Hematopoietic multipotent progenitor cell treated with erythropoietin and hydrocortisone succinate and interleukin-3 and kit ligand, for 6 days (in vitro differentiated cells): Measurements from ENCODE around the gene GSTM5.
A peak's percentile ranks its signal among the peaks of the same experiment; 100 is the strongest.
"Not testable (repeated sequence)": the region's sequence is repeated elsewhere in the genome, so short reads cannot be mapped to it uniquely, and the experiment has no call there.

ENCODE experiments used
- DNase-seq: peaks from one replicate; pipeline ENCODE4 v3.0.0-alpha.2; 2015

Gene GSTM5

DNA sequence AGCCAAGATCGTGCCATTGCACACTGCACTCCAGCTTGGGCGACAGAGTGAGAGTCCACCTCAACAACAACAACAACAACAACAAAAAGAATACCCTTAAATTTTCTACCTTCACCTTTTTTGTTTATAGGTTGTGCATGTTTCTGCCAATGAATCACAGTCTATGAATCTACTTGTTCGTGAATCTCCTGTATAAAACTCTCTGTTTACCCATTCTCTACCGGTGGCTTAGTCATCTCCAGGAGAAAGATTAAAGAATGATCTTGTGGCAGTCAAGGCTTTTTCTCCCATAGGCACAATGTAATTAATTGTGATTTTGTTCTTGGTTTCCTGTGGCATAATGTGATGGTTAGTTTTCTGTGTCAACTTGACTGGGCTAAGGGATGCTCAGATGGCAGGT lies 14.2 kb upstream of the GSTM5 start:
- not testable (repeated sequence) for DNase-seq

DNA sequence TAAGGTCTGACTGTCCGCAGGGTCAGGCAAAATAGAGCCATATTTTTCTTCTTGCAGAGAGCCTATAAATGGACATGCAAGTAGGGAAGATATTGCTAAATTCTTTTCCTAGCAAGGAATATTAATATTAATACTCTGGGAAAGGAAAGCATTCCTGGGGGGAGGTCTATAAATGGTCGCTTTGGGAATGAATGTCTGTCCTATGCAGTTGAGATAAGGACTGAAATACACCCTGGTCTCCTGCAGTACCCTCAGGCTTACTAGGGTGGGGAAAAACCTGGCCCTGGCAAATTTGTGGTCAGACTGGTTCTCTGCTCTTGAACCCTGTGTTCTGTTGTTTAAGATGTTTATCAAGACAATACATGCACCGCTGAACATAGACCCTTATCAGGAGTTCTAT lies 9.1 kb upstream of the GSTM5 start:
- peak; percentile 2 for DNase-seq

DNA sequence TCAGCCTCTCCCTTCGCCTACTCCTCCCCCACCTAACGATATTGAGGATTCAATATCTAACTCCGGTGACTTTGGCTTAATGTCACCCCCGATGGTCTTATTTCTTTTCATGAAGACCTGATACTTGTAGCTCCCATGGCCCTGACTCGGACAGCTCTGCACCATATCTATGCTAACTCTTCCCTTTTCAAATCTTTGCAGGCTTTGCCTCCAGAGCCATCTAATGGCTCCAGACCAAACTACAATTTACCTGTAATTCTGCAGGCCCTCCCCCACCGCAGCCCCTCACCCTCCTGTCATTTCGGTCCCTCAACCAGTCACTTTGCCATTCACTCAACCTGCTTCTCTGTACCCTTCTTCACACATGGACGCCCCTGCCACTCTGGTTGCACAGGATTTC lies 7.9 kb upstream of the GSTM5 start:
- DNase-seq = no peak

DNA sequence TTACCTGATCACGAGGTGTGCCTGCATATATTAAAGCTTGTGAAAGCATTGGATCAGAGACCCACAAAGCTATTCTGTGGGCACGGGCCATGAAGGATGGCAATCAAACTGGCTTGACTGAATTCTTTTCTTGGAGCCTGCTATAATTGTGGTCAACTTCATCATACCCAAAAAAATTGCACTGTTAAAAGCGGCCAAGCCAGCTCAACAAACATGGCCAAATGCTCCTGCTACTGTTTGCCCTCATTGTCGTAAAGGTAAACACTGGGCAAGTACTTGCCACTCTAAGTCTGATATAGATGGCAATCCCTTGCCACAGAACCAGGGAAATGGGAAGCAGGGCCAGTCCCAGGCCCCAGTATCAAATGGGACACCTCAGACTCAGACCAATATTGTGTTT lies 6.6 kb upstream of the GSTM5 start:
- no peak for DNase-seq

DNA sequence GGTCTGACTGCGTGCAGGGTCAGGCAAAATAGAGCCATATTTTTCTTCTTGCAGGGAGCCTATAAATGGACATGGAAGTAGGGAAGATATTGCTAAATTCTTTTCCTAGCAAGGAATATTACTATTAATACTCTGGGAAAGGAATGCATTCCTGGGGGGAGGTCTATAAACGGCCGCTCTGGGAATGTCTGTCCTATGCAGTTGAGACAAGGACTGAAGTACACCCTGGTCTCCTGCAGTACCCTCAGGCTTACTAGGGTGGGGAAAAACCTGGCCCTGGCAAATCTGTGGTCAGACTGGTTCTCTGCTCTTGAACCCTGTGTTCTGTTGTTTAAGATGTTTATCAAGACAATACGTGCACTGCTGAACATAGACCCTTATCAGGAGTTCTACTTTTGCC lies 3.1 kb upstream of the GSTM5 start:
- DNase-seq = peak; percentile 0

DNA sequence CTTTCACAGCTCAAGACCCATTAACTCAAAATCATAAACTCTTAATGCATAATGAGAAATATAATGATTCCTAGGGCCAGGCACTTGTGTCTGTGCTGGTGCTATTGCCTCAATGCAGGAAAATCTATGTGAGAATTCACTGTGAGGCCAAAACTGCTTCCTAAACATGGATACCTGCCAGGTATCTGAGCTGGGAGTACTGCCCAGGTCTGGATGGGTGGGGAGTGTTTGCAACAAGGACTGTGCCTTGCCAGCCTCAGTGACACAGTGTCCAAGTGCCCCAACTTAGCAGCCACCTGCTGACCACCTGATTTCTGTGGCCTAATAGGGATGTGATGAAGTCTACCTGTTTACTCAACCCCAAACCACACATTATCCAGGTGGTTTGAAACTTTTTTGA lies 2.2 kb upstream of the GSTM5 start:
- not testable (repeated sequence) for DNase-seq

DNA sequence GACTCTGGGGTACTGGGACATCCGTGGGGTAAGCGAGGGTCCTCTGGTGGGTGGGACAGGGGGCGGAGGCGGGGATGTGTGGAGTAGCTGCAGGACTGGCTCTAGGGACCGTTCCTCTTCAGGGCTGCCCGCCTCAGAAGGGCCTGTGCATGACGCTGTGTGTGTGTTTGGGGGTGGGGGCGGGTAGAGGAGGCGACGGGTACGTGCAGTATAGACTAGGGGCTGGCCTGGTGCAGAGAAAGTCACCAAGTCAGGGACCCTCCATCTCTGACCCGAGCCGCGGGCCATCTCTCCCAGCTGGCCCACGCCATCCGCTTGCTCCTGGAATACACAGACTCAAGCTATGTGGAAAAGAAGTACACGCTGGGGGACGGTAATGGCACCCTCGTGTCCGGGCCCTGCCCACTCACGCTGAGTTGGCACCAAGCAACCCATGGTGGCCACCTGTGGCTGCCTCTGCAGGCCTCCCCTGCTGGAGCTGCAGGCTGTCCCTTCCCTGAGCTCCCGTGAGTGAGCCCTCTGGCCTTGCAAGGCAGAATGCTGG lies 342 bp downstream of the GSTM5 start:
- DNase-seq = no peak

DNA sequence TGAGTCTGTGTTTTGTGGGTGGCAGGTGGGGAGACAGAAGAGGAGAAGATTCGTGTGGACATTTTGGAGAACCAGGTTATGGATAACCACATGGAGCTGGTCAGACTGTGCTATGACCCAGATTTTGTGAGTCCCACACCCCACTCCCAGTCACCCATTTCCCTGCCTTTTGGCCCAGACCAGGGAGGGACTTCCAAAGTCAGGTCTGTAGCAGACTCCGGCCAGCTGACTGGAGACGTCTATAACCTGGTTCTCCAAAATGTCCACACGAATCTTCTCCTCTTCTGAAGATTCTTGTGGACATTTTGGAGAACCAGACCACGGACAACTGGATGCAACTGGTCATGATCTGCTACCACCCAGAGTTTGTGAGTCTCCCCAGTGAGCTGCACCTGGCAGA lies 1.6 kb downstream of the GSTM5 start:
- DNase-seq = no peak

DNA sequence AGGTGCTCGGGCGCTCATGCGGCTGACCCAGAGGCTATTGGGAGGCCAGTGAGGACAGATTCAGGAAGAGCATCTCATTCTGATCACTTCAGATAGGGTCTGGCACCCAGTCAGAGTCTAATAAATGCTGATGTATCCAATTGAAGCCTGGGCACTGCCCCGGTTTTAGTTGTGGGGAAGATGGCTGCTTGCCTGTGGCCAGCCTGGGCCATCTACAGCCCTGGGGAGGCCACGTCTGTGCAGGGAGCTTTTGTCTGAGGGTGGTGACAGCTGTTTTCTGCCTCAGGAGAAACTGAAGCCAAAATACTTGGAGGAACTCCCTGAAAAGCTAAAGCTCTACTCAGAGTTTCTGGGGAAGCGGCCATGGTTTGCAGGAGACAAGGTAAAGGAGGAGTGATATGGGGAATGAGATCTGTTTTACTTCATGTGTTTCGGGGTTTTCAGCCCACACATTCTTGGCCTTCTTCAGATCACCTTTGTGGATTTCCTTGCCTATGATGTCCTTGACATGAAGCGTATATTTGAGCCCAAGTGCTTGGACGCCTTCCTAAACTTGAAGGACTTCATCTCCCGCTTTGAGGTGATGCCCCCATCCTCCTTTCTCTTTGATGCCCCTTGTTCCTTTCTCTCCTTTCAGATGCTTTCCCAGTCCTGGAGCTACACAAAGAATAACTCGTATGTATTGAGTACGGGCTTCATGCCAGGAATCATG lies 2.8 kb downstream of the GSTM5 start:
- peak; percentile 0 for DNase-seq

DNA sequence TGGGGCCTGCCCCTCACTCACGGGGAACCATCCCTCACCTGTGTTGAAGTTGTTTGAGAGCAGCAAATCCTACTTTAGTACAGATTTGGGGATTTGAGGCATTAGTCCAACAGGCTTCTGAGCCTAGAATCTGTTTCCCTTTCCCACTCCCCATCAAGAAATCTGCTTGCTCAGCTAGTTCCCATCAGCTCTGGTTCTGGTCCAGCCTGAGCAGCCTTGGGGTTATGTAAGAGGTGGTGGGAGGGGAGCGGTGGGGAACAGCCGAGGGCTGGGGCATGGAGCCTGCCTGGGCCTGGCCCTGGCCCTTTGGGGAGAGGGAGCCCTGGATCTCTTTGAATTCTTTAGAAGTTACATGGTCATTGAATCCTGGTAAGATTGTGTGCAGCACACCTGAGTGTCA lies 4.1 kb downstream of the GSTM5 start:
- DNase-seq = peak; percentile 0

DNA sequence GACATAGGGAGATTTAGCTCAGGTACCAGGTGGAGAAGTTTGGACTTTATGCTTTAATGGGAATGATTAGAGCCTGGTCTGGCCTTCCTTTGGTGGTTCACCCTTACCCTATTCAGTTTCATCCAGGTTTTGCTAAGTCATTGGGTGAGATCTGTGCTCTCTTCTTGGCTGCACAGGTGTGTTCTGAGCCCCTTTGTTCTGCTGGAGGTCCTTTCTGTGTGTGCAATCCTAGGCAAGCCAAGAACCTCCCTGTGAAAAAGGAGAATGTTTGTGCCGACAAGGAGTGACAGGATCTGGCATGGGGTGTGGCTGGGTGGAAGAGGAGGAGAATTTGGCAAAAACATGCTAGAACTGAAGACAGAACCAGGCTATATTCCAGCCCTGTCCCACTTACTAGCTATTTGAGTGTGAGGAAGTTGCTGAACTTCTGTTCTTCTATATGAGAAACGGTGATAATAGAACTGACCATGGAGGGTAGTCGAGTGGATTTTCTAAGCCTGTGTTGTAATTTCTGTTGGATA lies 4.6 kb downstream of the GSTM5 start:
- peak; percentile 0 for DNase-seq

DNA sequence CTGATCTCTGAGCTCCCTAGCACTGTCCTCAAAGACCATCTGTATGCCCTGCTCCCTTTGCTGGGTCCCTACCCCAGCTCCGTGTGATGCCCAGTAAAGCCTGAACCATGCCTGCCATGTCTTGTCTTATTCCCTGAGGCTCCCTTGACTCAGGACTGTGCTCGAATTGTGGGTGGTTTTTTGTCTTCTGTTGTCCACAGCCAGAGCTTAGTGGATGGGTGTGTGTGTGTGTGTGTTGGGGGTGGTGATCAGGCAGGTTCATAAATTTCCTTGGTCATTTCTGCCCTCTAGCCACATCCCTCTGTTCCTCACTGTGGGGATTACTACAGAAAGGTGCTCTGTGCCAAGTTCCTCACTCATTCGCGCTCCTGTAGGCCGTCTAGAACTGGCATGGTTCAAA lies 5.7 kb downstream of the GSTM5 start:
- peak; percentile 0 for DNase-seq

DNA sequence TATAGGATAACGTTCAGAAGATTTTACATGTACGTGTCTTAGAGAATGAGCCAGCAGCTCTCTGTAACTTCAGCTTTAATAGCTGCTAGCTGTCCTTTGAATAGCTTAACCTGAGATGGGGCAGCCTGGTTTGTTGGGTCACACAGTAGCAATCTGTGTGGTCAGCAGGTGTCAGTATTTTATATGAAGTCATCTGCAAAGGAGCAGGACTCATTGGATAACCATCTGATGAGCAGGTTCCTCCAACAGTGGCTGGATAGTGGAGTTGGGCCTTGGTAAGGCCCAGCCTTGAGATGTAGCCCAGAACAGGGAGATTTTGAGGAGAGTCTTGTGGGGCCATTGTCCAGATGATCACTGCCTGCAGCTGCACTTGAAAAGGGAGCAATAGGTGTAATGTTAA lies 6.4 kb downstream of the GSTM5 start:
- DNase-seq = peak; percentile 51

DNA sequence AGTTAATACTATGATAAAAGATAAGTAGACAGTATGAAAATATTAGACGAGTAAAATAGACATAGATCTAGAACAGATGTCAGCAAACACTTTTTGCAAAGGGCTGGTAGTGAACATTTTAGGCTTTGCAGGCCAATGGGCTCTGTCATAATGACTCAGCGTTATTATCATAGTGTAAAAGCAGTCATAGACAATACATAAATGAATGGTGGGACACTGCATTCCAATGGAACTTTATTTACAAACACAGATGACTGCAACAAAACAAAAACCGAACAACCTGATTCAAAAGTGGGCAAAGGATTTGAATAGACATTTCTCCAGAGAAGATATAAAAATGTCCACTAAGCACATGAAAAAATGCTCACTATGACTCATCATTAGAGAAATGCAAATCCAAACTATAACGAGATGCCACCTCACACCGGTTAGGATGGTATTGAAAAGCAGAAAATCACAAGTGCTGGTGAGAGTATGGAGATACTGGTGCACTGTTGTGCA lies 7.3 kb downstream of the GSTM5 start:
- DNase-seq = peak; percentile 75

DNA sequence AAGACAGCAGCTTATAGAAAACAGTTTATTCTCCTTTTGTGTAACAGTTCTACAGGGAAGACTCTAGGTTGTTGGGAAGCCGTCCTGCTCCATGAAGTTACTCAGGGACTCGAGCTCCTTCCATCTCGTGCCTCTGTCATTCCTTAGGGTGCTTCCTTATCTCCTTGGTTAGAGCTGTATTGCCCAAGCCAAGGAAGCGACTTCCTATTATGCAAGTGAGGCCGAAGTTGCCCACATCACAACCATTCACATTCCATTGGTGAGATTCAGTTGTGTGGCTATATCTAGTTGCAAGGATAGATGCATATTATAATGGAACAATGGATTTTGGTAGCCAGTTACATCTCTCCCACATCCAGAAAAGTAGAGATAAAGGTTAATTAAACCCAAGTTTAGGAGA lies 9.0 kb downstream of the GSTM5 start:
- DNase-seq = no peak

DNA sequence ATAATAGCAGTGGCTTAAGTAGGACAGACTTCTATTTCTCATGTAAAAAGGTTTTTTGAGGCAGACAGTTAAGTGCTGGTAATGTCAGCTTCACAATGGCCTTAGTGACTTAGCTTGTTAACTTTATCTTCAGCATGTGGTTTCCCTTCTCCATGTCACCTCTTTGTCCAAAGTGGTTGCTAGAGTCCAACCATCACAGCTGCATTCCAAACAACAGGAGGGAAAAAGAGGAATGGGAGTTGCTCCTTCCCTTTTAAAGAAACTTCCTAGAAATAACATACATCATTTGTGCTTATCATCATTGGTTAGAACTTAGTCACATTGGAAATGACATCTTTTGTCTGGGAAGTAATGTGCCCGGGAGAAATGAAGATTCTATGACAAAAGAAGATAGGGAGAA lies 9.9 kb downstream of the GSTM5 start:
- DNase-seq = no peak

DNA sequence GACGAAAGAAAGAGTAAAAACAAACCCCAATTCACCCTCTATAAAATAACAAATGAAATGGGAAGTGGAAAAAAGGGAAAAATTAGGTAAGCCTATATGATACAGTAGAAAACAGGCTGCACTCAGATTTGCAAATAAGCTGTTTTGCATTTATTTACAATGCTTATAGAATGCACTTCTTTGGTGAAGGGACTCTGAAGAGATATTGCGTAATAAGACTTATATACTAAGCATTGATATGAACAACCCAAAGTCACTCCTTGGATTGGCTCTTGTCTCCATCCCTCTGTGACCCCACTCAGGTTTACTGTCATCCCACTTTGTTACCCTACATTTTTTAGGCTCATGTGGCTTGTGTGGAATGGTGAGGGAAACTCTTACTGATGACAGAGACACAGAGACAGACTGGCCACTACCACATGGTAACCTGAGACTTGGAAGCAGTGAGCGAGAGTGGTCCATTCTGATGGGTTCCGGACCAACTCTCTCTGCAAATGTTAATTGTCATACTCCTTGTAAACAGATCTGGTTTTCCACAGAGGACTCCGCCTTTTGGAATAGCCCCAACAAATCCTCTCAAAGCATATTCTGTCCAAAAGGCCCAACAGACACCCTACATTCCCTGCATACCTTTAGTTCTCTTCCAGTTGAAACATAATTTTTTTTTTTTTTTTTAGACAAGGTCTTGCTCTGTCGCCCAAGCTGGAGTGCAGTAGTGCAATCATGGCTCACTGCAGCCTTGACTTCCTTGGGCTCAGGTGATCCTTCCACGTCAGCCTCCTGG lies 11.0 kb downstream of the GSTM5 start:
- no peak for DNase-seq

DNA sequence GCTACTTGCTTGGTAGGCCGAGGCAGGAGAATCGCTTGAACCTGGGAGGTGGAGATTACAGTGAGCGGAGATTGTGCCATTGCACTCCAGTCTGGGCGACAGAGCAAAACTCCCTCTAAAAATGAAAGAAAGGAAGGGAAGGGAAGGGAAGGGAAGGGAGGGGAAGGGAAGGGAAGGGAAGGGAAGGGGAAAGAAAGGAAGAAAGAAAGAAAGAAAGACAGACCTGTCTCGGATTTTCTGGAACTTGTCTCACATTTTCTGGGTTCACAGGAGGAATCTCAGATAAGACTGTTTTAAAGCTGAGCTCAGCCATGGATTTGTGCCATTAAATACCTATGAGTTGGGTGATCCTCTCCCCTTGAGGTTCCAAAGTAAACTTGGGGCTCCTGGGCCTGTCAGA lies 12.9 kb downstream of the GSTM5 start:
- no peak for DNase-seq

DNA sequence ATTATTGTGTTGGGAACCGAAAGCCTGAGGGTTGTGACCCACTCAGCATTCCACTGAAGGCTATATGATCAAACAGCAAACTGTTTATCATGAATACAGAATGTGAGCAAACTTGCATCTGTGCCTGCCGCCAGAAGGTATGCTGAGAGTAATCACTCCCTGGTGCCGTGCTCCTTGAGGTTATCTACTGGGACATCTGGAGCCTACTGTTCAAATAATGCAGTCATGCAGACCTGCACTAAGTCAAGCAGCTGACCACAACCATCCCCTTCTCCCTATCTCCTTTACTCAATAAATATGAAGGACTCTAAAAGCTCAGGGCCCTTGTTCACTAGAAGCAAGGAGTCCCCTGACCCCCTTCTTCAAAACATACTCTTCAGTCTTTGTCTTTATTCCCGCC lies 13.5 kb downstream of the GSTM5 start:
- DNase-seq = peak; percentile 72

DNA sequence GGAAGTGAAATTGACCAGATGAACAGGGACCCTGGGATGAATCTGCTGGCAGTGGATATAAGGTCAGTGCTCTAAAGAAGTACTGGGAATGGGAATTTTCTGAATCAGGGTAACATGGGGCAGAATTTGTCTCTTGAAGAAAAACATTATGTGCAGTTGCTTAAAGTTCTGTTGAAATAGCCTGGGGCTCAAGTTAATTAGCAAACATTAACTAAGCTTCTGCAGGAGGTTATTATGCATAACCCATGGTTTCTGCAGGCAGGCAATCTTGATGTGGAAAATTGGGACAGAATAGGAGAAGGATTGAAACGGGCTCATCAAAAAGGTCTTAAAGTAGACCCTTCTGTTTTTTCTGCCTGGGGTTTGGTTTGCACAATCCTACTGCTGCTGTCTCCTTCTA lies 14.0 kb downstream of the GSTM5 start:
- DNase-seq = no peak

DNA sequence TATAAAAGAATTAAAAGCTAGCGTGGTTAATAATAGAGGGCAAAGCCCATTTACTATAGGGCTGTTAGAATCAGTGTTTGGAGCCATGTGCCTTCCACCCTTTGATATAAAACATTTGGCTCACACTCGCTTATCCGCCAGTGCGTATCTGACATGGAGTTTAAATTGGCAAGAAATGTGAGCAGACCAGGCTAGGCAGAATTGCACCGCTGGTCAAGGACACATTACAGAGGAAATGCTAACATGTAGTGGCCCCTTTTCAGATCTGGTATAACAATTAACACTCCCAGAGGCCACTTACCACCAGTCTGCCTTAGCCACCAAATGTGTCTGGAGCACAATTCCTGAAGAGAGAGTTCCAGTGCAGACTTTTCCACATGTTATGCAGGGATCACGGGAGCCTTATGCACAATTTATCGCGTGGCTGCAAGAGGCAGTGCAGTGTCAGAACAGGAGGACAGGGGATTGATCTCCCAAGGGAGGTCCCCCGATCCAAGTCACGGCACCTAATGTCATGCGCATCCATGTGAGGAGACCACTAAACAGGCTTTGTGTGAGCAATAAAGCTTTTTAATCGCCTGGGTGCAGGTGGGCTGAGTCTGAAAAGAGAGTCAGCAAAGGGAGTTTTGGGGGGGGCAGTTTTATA lies 14.8 kb downstream of the GSTM5 start:
- no peak for DNase-seq

DNA sequence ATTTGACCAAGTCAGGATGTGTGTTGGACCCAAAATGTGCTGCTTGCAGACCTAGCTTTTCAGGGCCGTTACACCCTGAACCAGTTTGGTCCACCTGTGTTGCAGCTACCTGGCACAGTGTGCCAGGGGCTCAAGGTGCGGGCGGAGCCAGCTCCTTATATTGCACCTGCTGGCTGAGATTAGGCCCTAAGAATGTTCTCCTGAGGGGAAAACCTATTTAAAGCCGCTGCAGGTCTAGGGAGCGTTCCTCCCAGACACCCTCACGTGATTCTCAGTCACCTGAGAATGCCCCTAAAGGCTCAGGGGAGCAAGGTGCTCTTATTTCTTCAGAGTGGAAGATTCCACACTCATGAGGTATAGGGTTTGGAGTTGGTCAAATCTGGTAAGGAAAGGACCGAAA lies 16.8 kb downstream of the GSTM5 start:
- no peak for DNase-seq

DNA sequence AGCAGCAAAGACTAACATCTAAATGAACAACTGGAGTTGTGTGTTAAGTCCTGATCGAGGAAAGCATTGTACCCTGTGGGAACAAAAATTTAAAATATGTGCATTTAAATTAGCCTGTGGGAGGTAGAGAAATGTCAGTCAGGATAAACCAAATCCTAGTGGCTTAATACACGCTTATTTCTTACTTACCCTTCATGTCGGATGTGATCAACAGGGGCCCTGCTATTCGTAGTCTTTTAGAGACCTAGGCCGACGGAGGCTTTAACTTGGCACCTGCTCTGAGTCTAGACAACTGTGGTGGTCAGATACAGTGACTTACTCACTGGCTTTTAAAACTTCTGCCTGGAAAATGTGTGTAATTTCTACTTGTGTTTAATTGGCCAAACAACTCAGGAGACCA lies 18.6 kb downstream of the GSTM5 start:
- no peak for DNase-seq
